GM19023 (cell line): ENCODE results near the gene CDHR5.

Source experiments
- ATAC-seq: cut with Tn5 transposase; IDR thresholded peaks from one replicate; pipeline ENCODE4 v1.9.1; 2021; ENCODE audit warnings: mild to moderate bottlenecking, moderate library complexity; ENCODE audit not compliant: unreplicated experiment

Gene CDHR5

GRCh38 chr11:623349-623869, 1.3 kb downstream of the CDHR5 start:
- no peak for ATAC-seq

GRCh38 chr11:621838-622237, 2.9 kb downstream of the CDHR5 start:
- ATAC-seq: no peak

- ATAC-seq: no peak
Observed at GRCh38 chr11:620935-621814, 3.6 kb downstream of the CDHR5 start.

- no peak for ATAC-seq
Observed at GRCh38 chr11:620201-620600, 4.6 kb downstream of the CDHR5 start.

GRCh38 chr11:619628-620050, 5.1 kb downstream of the CDHR5 start:
- no peak for ATAC-seq

- no peak for ATAC-seq
Observed at GRCh38 chr11:618856-619627, 5.7 kb downstream of the CDHR5 start.

GRCh38 chr11:617912-618682, 6.7 kb downstream of the CDHR5 start:
- no peak for ATAC-seq

- ATAC-seq: no peak
Observed at GRCh38 chr11:617199-617911, 7.4 kb downstream of the CDHR5 start.

- no peak for ATAC-seq
Observed at GRCh38 chr11:616320-617198, 8.2 kb downstream of the CDHR5 start.

GRCh38 chr11:615504-616319, 9.0 kb downstream of the CDHR5 start, which contains the start of gene IRF7:
TSS of gene IRF7 (minus strand) at chr11:615950. CDS start at chr11:615364, 586 bp downstream.
- peak; percentile 80 for ATAC-seq

- ATAC-seq: no peak
Observed at GRCh38 chr11:614623-615503, 9.9 kb downstream of the CDHR5 start.

GRCh38 chr11:614021-614622, 10.6 kb downstream of the CDHR5 start:
- no peak for ATAC-seq

GRCh38 chr11:613369-613968, 11.3 kb downstream of the CDHR5 start:
- no peak for ATAC-seq

GRCh38 chr11:612961-613300, 11.8 kb downstream of the CDHR5 start:
- ATAC-seq: no peak

GRCh38 chr11:612201-612960, 12.4 kb downstream of the CDHR5 start:
- no peak for ATAC-seq
